Renal cortical epithelial cell (primary cell): ENCODE data around the gene GNAQ. TPM values are rescaled to one million over a fixed set of nuclear protein-coding genes. Genes with fewer than 3 reads are reported as not detected.
A peak's percentile ranks its signal among the peaks of the same experiment; 100 is the strongest.

Experiments
- DNase-seq: peaks from one replicate; pipeline ENCODE4 v3.0.0-alpha.2; 2011; ENCODE audit warnings: low read depth
- total RNA-seq: library from RNA; depleted of rRNA; stranded (reverse); fragments of >200 nt; gene quantifications from 2 replicates; pipeline ENCODE4 v1.2.3, GENCODE V29; 2014

GNAQ gene
- total RNA-seq, 1 donor from 2014 or later, result 65.6 TPM

GRCh38 chr9:78003730-78004129 lies 27.9 kb downstream of the GNAQ start:
- DNase-seq, result no peak

- DNase-seq, result no peak
Observed at GRCh38 chr9:78001946-78002731, 29.5 kb downstream of the GNAQ start.

- DNase-seq, result no peak
Observed at GRCh38 chr9:78000221-78000620, 31.4 kb downstream of the GNAQ start.

- DNase-seq, result no peak
Observed at GRCh38 chr9:77999231-77999631, 32.4 kb downstream of the GNAQ start.

GRCh38 chr9:77997611-77998284 lies 33.9 kb downstream of the GNAQ start:
- peak; percentile 60 for DNase-seq

- no peak for DNase-seq
Observed at GRCh38 chr9:77996696-77997095, 34.9 kb downstream of the GNAQ start.

GRCh38 chr9:77991191-77991590 lies 40.4 kb downstream of the GNAQ start:
- DNase-seq, result no peak

GRCh38 chr9:77989909-77990308 lies 41.7 kb downstream of the GNAQ start:
- no peak for DNase-seq

- DNase-seq, result no peak
Observed at GRCh38 chr9:77989458-77989857, 42.2 kb downstream of the GNAQ start.

GRCh38 chr9:77988630-77989029 lies 43.0 kb downstream of the GNAQ start:
- DNase-seq, result no peak

- no peak for DNase-seq
Observed at GRCh38 chr9:77987880-77988525, 43.6 kb downstream of the GNAQ start.

- no peak for DNase-seq
Observed at GRCh38 chr9:77987081-77987656, 44.4 kb downstream of the GNAQ start.

- no peak for DNase-seq
Observed at GRCh38 chr9:77985996-77986395, 45.6 kb downstream of the GNAQ start.

GRCh38 chr9:77983320-77983662 lies 48.3 kb downstream of the GNAQ start:
- DNase-seq, result no peak

- no peak for DNase-seq
Observed at GRCh38 chr9:77982581-77983319, 48.9 kb downstream of the GNAQ start.

GRCh38 chr9:77981907-77982306 lies 49.7 kb downstream of the GNAQ start:
- DNase-seq, result no peak

- peak; percentile 75 for DNase-seq
Observed at GRCh38 chr9:77981332-77981731, 50.3 kb downstream of the GNAQ start.

- DNase-seq, result no peak
Observed at GRCh38 chr9:77980622-77981021, 51.0 kb downstream of the GNAQ start.

GRCh38 chr9:77978086-77978781 lies 53.4 kb downstream of the GNAQ start:
- DNase-seq, result no peak

- DNase-seq, result peak; percentile 92
Observed at GRCh38 chr9:77977210-77977611, 54.4 kb downstream of the GNAQ start.

- DNase-seq, result no peak
Observed at GRCh38 chr9:77975806-77976205, 55.8 kb downstream of the GNAQ start.
